H1 (cell line): ENCODE results near the gene RBM4. TPM values are rescaled to one million over a fixed set of nuclear protein-coding genes. Genes with fewer than 3 reads are reported as not detected.

Experiments
- ASH2L ChIP-seq: fragments of 200-600, 300-600 bp; sonication (generic); IDR thresholded peaks from one replicate; pipeline ENCODE4 v1.7.1; 2017; ENCODE audit warnings: low read length
- CEBPB ChIP-seq: IDR thresholded peaks from 2 replicates; pipeline ENCODE4 v1.6.1; 2012; ENCODE audit warnings: low read depth, low read length
- CHD2 ChIP-seq: IDR thresholded peaks from 2 replicates; pipeline ENCODE4 v1.6.1; 2012; ENCODE audit warnings: low read length, improper control_type of control experiment
- E2F6 ChIP-seq: IDR thresholded peaks from 2 replicates; pipeline ENCODE4 v1.6.1; 2012; ENCODE audit warnings: inconsistent platforms
- EGR1 ChIP-seq: IDR thresholded peaks from 2 replicates; pipeline ENCODE4 v1.6.1; 2011; ENCODE audit warnings: low read depth, low read length, borderline replicate concordance
- EZH2 ChIP-seq: fragments of 200-600 bp; sonication (generic); IDR thresholded peaks from 2 replicates; pipeline ENCODE4 v1.7.1; 2012; ENCODE audit warnings: low read depth, mild to moderate bottlenecking, moderate library complexity, low read length, inconsistent platforms; ENCODE audit not compliant: severe bottlenecking
- FOSL1 ChIP-seq: IDR thresholded peaks from 2 replicates; pipeline ENCODE4 v1.6.1; 2011; ENCODE audit warnings: mild to moderate bottlenecking, low read depth, low read length, moderate library complexity; ENCODE audit not compliant: insufficient read depth
- GABPA ChIP-seq: IDR thresholded peaks from 2 replicates; pipeline ENCODE4 v1.6.1; 2011; ENCODE audit warnings: mild to moderate bottlenecking, low read length, moderate library complexity, borderline replicate concordance; ENCODE audit not compliant: insufficient read depth
- GTF2F1 ChIP-seq: IDR thresholded peaks from 2 replicates; pipeline ENCODE4 v1.6.1; 2012; ENCODE audit warnings: low read depth, low read length, improper control_type of control experiment, borderline replicate concordance
- HDAC2 ChIP-seq, 2 experiments: fragments of 300-600 bp in 1 of 2; sonication (generic) in 1 of 2; IDR thresholded peaks; 2 replicates each; pipeline ENCODE4 v1.6.1; 2011 to 2012; ENCODE audit warnings: low read depth in 2 of 2, low read length in 2 of 2, mild to moderate bottlenecking in 2 of 2, moderate library complexity in 2 of 2, borderline replicate concordance in 1 of 2, inconsistent platforms in 1 of 2
- JUND ChIP-seq: IDR thresholded peaks from 2 replicates; pipeline ENCODE4 v1.6.1; 2011; ENCODE audit warnings: mild to moderate bottlenecking, improper control_type of control experiment, low read length
- KDM4A ChIP-seq: IDR thresholded peaks from one replicate; pipeline ENCODE4 v1.7.1; 2012; ENCODE audit warnings: low read depth, mild to moderate bottlenecking, moderate library complexity, low read length, inconsistent platforms; ENCODE audit not compliant: severe bottlenecking
- NRF1 ChIP-seq: IDR thresholded peaks from 2 replicates; pipeline ENCODE4 v1.6.1; 2011; ENCODE audit warnings: mild to moderate bottlenecking, low read depth, low read length, improper control_type of control experiment
- POLR2A ChIP-seq, 2 experiments: IDR thresholded peaks; 1 replicate in 1 of 2; 2 replicates in 1 of 2; pipeline ENCODE4 v1.6.1; 2011; ENCODE audit warnings: low read depth in 2 of 2, low read length in 2 of 2, mild to moderate bottlenecking in 2 of 2; ENCODE audit errors: control extremely low read depth in 1 of 2
- POLR2AphosphoS5 ChIP-seq: IDR thresholded peaks from 2 replicates; pipeline ENCODE4 v1.6.1; 2011; ENCODE audit warnings: low read depth, low read length
- SP1 ChIP-seq: IDR thresholded peaks from 2 replicates; pipeline ENCODE4 v1.6.1; 2011; ENCODE audit warnings: low read depth, low read length
- SP4 ChIP-seq: IDR thresholded peaks from 2 replicates; pipeline ENCODE4 v1.6.1; 2012; ENCODE audit warnings: low read length, inconsistent platforms
- SRF ChIP-seq: IDR thresholded peaks from 2 replicates; pipeline ENCODE4 v1.6.1; 2011; ENCODE audit warnings: mild to moderate bottlenecking, low read depth, low read length, moderate library complexity
- TAF7 ChIP-seq: optimal IDR thresholded peaks from 2 replicates; pipeline ENCODE3; 2011; ENCODE audit warnings: low read depth, mild to moderate bottlenecking, inconsistent platforms, low read length, moderate library complexity, borderline replicate concordance
- TCF12 ChIP-seq: IDR thresholded peaks from 2 replicates; pipeline ENCODE4 v1.6.1; 2011; ENCODE audit warnings: low read depth, mild to moderate bottlenecking, low read length
- TEAD4 ChIP-seq: IDR thresholded peaks from 2 replicates; pipeline ENCODE4 v1.6.1; 2012; ENCODE audit warnings: low read depth, low read length, inconsistent platforms, mixed read lengths
- YY1 ChIP-seq: IDR thresholded peaks from 2 replicates; pipeline ENCODE4 v1.6.1; 2011; ENCODE audit warnings: low read depth, mild to moderate bottlenecking, low read length
- ZNF274 ChIP-seq: IDR thresholded peaks from 2 replicates; pipeline ENCODE4 v1.7.0; 2012; ENCODE audit warnings: low read length, borderline replicate concordance; ENCODE audit errors: extremely low read depth
- polyA plus RNA-seq, 7 experiments: library from polyadenylated mRNA; depleted of rRNA in 3 of 7; stranded (reverse) in 5 of 7; unstranded in 2 of 7; fragments of >200 nt in 5 of 7; fragments of 200-250 nt in 2 of 7; gene quantifications; 1 replicate in 5 of 7; 2 replicates in 1 of 7; 4 replicates in 1 of 7; pipeline versions ENCODE4 v1.2.1 to v1.2.3, GENCODE V29; 2011 to 2013; ENCODE audit warnings: missing spikeins in 2 of 7, mixed read lengths in 2 of 7
- total RNA-seq: library from RNA; stranded (reverse); fragmentation: NEBNext Ultra II Directional; extraction: Animal tissue kit (Norgen Biotek cat#: 25700); gene quantifications from 2 replicates; pipeline ENCODE4 v1.2.1, GENCODE V29; 2021

RBM4 gene
- total and polyA plus RNA-seq, 2 of the 8 experiments (the other 6 are each of a cell fraction or from before 2014, with no cell fraction given) = 192 to 330 TPM

- TF ChIP-seq EZH2 (no peak), ZNF274 (no peak), SP1 (0 out of 2 replicates have a peak, but pooled peaks have one; percentile 26), FOSL1 (no peak), EGR1 (no peak), POLR2AphosphoS5 (peak; percentile 87), CHD2 (no peak), YY1 (peak; percentile 62; the same call in 1 of the 2 replicates), GTF2F1 (peak; percentile 18; the same call in 1 of the 2 replicates), TAF7 (peak; percentile 77), TCF12 (peak; percentile 85; the same call in 1 of the 2 replicates), ASH2L (peak; percentile 59), POLR2A (IDR thresholded peaks at IDR 0.05; ENCODE audit: control extremely low read depth in 1 of 2, low read depth in 2 of 2, low read length in 2 of 2) (peak; percentile 42 to 79; a peak in 2 of 3 replicates), TEAD4 (0 out of 2 replicates have a peak, but pooled peaks have one; percentile 3), NRF1 (peak; percentile 84), HDAC2 (IDR thresholded peaks at IDR 0.05; ENCODE audit: borderline replicate concordance in 1 of 2, low read depth in 2 of 2, low read length in 2 of 2) (peak in 1 of 2 experiments; percentile 83; a peak in 2 of 4 replicates), SRF (peak; percentile 51; the same call in 1 of the 2 replicates), SP4 (no peak), GABPA (0 out of 2 replicates have a peak, but pooled peaks have one; percentile 29), KDM4A (peak; percentile 72), E2F6 (peak; percentile 89), JUND (0 out of 2 replicates have a peak, but pooled peaks have one; percentile 22), CEBPB (0 out of 2 replicates have a peak, but pooled peaks have one; percentile 1)
These were observed 45.8 kb upstream of the RBM4 start, which contains the start of the genes CCDC87 and CCS (continued) for GRCh38 chr11:66592457-66593302.
